Endodermal cell (in vitro differentiated cells): ENCODE results near the gene TRIO. TPM values are rescaled to one million over a fixed set of nuclear protein-coding genes. Genes with fewer than 3 reads are reported as not detected.

Source experiments
- DNase-seq: peaks from one replicate; pipeline ENCODE4 v3.0.0-alpha.2; 2017
- H3K27ac ChIP-seq: 2 replicates; pipeline ENCODE4 v1.5.1; 2013; ENCODE audit warnings: mild to moderate bottlenecking, low read depth, low read length, moderate library complexity
- H3K27me3 ChIP-seq: 2 replicates; pipeline ENCODE4 v1.6.1; 2013; ENCODE audit warnings: mild to moderate bottlenecking, low read length, moderate library complexity; ENCODE audit not compliant: insufficient read depth, control insufficient read depth, poor library complexity, severe bottlenecking
- H3K36me3 ChIP-seq: 2 replicates; pipeline ENCODE4 v1.7.0; 2013; ENCODE audit warnings: mild to moderate bottlenecking, low read length, moderate library complexity; ENCODE audit not compliant: control insufficient read depth, insufficient read depth
- H3K4me1 ChIP-seq: one replicate; pipeline ENCODE4 v1.7.0; 2013; ENCODE audit warnings: low read length; ENCODE audit not compliant: control insufficient read depth, insufficient read depth
- H3K4me3 ChIP-seq: 2 replicates; pipeline ENCODE4 v1.5.1; 2013; ENCODE audit warnings: mild to moderate bottlenecking, low read length, moderate library complexity
- H3K9ac ChIP-seq: 2 replicates; pipeline ENCODE4 v1.6.1; 2013; ENCODE audit warnings: mild to moderate bottlenecking, low read length, moderate library complexity; ENCODE audit not compliant: poor library complexity, severe bottlenecking; ENCODE audit errors: extremely low read depth
- H3K9me3 ChIP-seq: 2 replicates; pipeline ENCODE4 v1.6.1; 2013; ENCODE audit warnings: mild to moderate bottlenecking, low read length, moderate library complexity; ENCODE audit not compliant: control insufficient read depth
- H3K27ac Mint-ChIP-seq: 2 replicates; pipeline ENCODE4 v1.8.0; 2020; ENCODE audit warnings: mixed read lengths
- H3K27me3 Mint-ChIP-seq: 2 replicates; pipeline ENCODE4 v1.8.0; 2021; ENCODE audit warnings: mild to moderate bottlenecking, mixed read lengths; ENCODE audit not compliant: insufficient read depth
- H3K36me3 Mint-ChIP-seq: 2 replicates; pipeline ENCODE4 v1.8.0; 2020; ENCODE audit warnings: low read depth, mixed read lengths
- H3K4me1 Mint-ChIP-seq: 2 replicates; pipeline ENCODE4 v1.8.0; 2020; ENCODE audit warnings: mixed read lengths
- H3K4me3 Mint-ChIP-seq: 2 replicates; pipeline ENCODE4 v1.8.0; 2020; ENCODE audit warnings: mild to moderate bottlenecking, moderate library complexity, mixed read lengths
- H3K9me3 Mint-ChIP-seq: 2 replicates; pipeline ENCODE4 v1.8.0; 2020; ENCODE audit warnings: mild to moderate bottlenecking, mixed read lengths
- CTCF ChIP-seq: fragments of 200-600 bp; sonication (generic); conservative IDR thresholded peaks from 2 replicates; pipeline ENCODE4 v1.5.0; 2021; ENCODE audit warnings: antibody characterized with exemption, mild to moderate bottlenecking
- WGBS, 2 experiments: methylation state at CpG; one replicate each; pipeline versions ENCODE4 v1.1.5 to v1.1.7; 2013; ENCODE audit warnings: missing lambda C conversion rate in 2 of 2, mixed read lengths in 1 of 2; ENCODE audit not compliant: insufficient coverage in 1 of 2, insufficient read length in 1 of 2; 5-methylcytosine and 5-hydroxymethylcytosine counted together
- total RNA-seq, 2 donors: library from RNA; stranded (reverse); fragmentation: NEBNext Ultra II Directional in 1 of 2; extraction: Animal tissue kit (Norgen Biotek cat#: 25700) in 1 of 2; gene quantifications; 2 replicates in 1 of 2; 3 replicates in 1 of 2; pipeline ENCODE4 v1.2.1, GENCODE V29; 2021

Gene TRIO
- total RNA-seq, 2 donors from 2014 or later = 88.3 to 109 TPM

GRCh38 chr5:14426521-14426920, 283.4 kb downstream of the TRIO start:
- Mint-ChIP-seq H3K4me3 (no peak overlapping the region), H3K36me3 (peaks cover 40% of the 10 kb centered on the region), H3K4me1 (peaks cover 28% of the 10 kb centered on the region), H3K27ac (peak overlapping the region; percentile 41), H3K9me3 (no peaks in the 10 kb centered on the region), H3K27me3 (no peaks in the 10 kb centered on the region)
- H3K4me3 ChIP-seq = no peak overlapping the region
- peaks cover 14% of the 10 kb centered on the region for H3K36me3 ChIP-seq
- no peak for TF ChIP-seq CTCF
- 85 to 92% methylated on average over 8 to 10 of the region's 10 CpGs for WGBS, 2 experiments
- H3K9ac ChIP-seq = no peak overlapping the region
- H3K4me1 ChIP-seq = no peaks in the 10 kb centered on the region
- no peaks in the 10 kb centered on the region for H3K27me3 ChIP-seq
- no peaks in the 10 kb centered on the region for H3K9me3 ChIP-seq
- no peak for DNase-seq
- no peak overlapping the region for H3K27ac ChIP-seq

GRCh38 chr5:14428302-14429081, 285.4 kb downstream of the TRIO start:
- DNase-seq = no peak
- 93% methylated on average over 10 to 12 of the region's 12 CpGs for WGBS, 2 experiments
- H3K27me3 ChIP-seq = no peaks in the 10 kb centered on the region
- TF ChIP-seq CTCF = no peak
- H3K27ac ChIP-seq = no peak overlapping the region
- peaks cover 4% of the 10 kb centered on the region for H3K36me3 ChIP-seq
- Mint-ChIP-seq H3K4me1 (peaks cover 38% of the 10 kb centered on the region), H3K36me3 (peaks cover 25% of the 10 kb centered on the region), H3K9me3 (no peaks in the 10 kb centered on the region), H3K4me3 (no peak overlapping the region), H3K27ac (no peak overlapping the region), H3K27me3 (no peaks in the 10 kb centered on the region)
- H3K4me3 ChIP-seq = no peak overlapping the region
- H3K4me1 ChIP-seq = no peaks in the 10 kb centered on the region
- H3K9me3 ChIP-seq = no peaks in the 10 kb centered on the region
- H3K9ac ChIP-seq = no peak overlapping the region

- TF ChIP-seq CTCF = no peak
- Mint-ChIP-seq H3K4me1 (peaks cover 36% of the 10 kb centered on the region), H3K36me3 (peaks cover 23% of the 10 kb centered on the region), H3K9me3 (no peaks in the 10 kb centered on the region), H3K27me3 (no peaks in the 10 kb centered on the region), H3K4me3 (no peak overlapping the region), H3K27ac (no peak overlapping the region)
- peak overlapping the region; percentile 36 for H3K27ac ChIP-seq
- H3K9ac ChIP-seq = no peak overlapping the region
- 92 to 96% methylated on average over 6 to 12 of the region's 13 CpGs for WGBS, 2 experiments
- no peak overlapping the region for H3K4me3 ChIP-seq
- H3K36me3 ChIP-seq = peaks cover 4% of the 10 kb centered on the region
- no peaks in the 10 kb centered on the region for H3K9me3 ChIP-seq
- peak; percentile 14 for DNase-seq
- H3K27me3 ChIP-seq = no peaks in the 10 kb centered on the region
- H3K4me1 ChIP-seq = no peaks in the 10 kb centered on the region
Observed at GRCh38 chr5:14429101-14430050, 286.2 kb downstream of the TRIO start.
